ENCODE results near the gene NKX2-3. TPM values are rescaled to one million over a fixed set of nuclear protein-coding genes. Genes with fewer than 3 reads are reported as not detected.

Gene NKX2-3
- total RNA-seq, 1 donor from 2014 or later = not detected

DNA sequence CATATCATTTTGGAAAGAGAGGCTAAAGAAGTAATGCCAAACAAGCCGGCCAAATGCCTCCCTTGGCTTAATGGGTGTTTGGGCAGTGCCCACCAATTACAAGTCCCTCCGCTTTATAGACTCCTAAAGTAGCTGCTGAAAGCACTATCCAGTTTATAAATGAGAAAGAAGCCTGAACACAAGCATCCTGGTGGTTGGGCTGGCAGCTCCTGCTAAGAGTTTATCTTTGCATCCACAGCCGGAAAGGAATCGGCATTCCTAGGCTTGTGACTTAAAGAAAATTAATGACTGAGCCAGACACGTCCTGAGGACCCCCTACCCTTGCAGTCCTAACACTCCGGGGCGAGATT is 13.1 kb upstream of the NKX2-3 start:
- Mint-ChIP-seq H3K36me3 (ENCODE audit: low read depth, unreplicated experiment) (no peaks in the 10 kb centered on the region), H3K4me3 (ENCODE audit: unreplicated experiment) (no peak overlapping the region), H3K27ac (ENCODE audit: unreplicated experiment) (no peak overlapping the region), H3K4me1 (ENCODE audit: low read depth, unreplicated experiment) (no peaks in the 10 kb centered on the region), H3K27me3 (ENCODE audit: low read depth, unreplicated experiment) (peaks cover 88% of the 10 kb centered on the region), H3K9me3 (ENCODE audit: unreplicated experiment) (peaks cover 22% of the 10 kb centered on the region)
- peaks cover 67% of the 10 kb centered on the region for H3K27me3 ChIP-seq (ENCODE audit: insufficient read depth, low read length)
- H3K27ac ChIP-seq (ENCODE audit: low read depth, low read length) = no peak overlapping the region
- no peaks in the 10 kb centered on the region for H3K36me3 ChIP-seq (ENCODE audit: insufficient read depth, low read length)
- no peaks in the 10 kb centered on the region for H3K79me2 ChIP-seq (ENCODE audit: insufficient read depth, low read length)
- DNase-seq (ENCODE audit: low read depth) (no peak), FAIRE-seq (no peak)
- H3K9me3 ChIP-seq (ENCODE audit: insufficient read depth, low read depth, low read length) = peaks cover 3% of the 10 kb centered on the region
- H4K20me1 ChIP-seq (ENCODE audit: insufficient read depth, low read length) = no peaks in the 10 kb centered on the region
- H3K9ac ChIP-seq (ENCODE audit: low read length) = no peak overlapping the region
- H3K4me2 ChIP-seq (ENCODE audit: low read length) = no peak overlapping the region
- no peak for TF ChIP-seq EZH2 (IDR thresholded peaks at IDR 0.05; ENCODE audit: insufficient read depth, low read length)
- TF ChIP-seq, protein P1, sequence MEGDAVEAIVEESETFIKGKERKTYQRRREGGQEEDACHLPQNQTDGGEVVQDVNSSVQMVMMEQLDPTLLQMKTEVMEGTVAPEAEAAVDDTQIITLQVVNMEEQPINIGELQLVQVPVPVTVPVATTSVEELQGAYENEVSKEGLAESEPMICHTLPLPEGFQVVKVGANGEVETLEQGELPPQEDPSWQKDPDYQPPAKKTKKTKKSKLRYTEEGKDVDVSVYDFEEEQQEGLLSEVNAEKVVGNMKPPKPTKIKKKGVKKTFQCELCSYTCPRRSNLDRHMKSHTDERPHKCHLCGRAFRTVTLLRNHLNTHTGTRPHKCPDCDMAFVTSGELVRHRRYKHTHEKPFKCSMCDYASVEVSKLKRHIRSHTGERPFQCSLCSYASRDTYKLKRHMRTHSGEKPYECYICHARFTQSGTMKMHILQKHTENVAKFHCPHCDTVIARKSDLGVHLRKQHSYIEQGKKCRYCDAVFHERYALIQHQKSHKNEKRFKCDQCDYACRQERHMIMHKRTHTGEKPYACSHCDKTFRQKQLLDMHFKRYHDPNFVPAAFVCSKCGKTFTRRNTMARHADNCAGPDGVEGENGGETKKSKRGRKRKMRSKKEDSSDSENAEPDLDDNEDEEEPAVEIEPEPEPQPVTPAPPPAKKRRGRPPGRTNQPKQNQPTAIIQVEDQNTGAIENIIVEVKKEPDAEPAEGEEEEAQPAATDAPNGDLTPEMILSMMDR (IDR thresholded peaks at IDR 0.05; ENCODE audit: insufficient read depth, low read depth, low read length) = no peak
- no peaks in the 10 kb centered on the region for H3K4me1 ChIP-seq (ENCODE audit: insufficient read depth, low read length)
- H2AFZ ChIP-seq (ENCODE audit: low read depth, low read length) = no peak overlapping the region
- no peak overlapping the region for H3K4me3 ChIP-seq (ENCODE audit: insufficient read depth, low read depth, low read length)

DNA sequence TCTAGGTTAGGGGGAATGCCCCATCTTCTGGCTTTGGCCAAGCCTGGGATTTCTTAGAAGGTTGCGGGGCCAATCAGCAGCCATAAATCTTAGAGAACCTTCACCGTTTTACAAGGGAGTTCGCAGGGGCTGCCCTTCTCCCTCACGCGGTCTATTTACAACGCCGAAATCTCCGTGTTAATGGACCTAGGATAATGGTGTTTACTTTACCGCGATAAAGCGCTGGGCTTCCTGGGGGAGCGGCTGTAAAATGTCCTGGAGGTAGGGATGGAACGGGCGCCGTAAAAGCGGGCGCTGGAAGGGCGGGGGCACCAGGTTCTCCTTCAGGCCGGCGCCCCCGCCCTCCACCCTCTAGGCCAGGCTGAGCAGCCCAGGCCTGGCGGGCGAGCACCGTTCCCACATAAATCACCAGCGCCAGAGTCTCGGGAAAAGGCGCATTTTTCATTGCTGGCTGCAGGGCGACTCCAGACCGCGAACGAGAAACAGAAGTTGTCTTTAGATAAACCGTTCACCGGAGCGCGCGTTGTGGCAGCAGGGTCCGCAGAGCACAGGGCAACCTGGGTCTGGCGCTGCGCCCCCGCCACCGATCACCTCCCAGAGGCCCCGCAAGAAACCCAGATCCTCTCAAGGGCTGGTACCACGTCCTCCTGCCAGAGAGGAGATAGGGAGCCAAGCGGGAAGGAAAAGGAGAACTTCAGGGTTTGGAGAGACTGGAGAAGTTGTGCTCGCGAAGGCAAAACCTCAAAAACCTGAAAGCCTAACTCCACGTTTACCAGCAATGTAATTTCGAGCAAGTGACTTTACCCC is 12.5 kb upstream of the NKX2-3 start:
- Mint-ChIP-seq H3K4me3 (ENCODE audit: unreplicated experiment) (no peak overlapping the region), H3K27me3 (ENCODE audit: low read depth, unreplicated experiment) (peaks cover 88% of the 10 kb centered on the region)
- H2AFZ ChIP-seq (ENCODE audit: low read depth, low read length) = no peak overlapping the region

More for the DNA sequence above, 12.5 kb upstream of the NKX2-3 start:
- Mint-ChIP-seq H3K36me3 (ENCODE audit: low read depth, unreplicated experiment) (no peaks in the 10 kb centered on the region), H3K9me3 (ENCODE audit: unreplicated experiment) (peaks cover 22% of the 10 kb centered on the region), H3K27ac (ENCODE audit: unreplicated experiment) (no peak overlapping the region), H3K4me1 (ENCODE audit: low read depth, unreplicated experiment) (no peaks in the 10 kb centered on the region)
- H3K4me1 ChIP-seq (ENCODE audit: insufficient read depth, low read length) = no peaks in the 10 kb centered on the region
- no peak overlapping the region for H3K27ac ChIP-seq (ENCODE audit: low read depth, low read length)
- no peaks in the 10 kb centered on the region for H3K79me2 ChIP-seq (ENCODE audit: insufficient read depth, low read length)
- H3K27me3 ChIP-seq (ENCODE audit: insufficient read depth, low read length) = peaks cover 69% of the 10 kb centered on the region
- DNase-seq (ENCODE audit: low read depth) (no peak), FAIRE-seq (no peak)
- H4K20me1 ChIP-seq (ENCODE audit: insufficient read depth, low read length) = no peaks in the 10 kb centered on the region
- no peaks in the 10 kb centered on the region for H3K36me3 ChIP-seq (ENCODE audit: insufficient read depth, low read length)
- peaks cover 3% of the 10 kb centered on the region for H3K9me3 ChIP-seq (ENCODE audit: insufficient read depth, low read depth, low read length)
- peak; percentile 84 for TF ChIP-seq EZH2 (IDR thresholded peaks at IDR 0.05; ENCODE audit: insufficient read depth, low read length)
- TF ChIP-seq, protein P1 (IDR thresholded peaks at IDR 0.05; ENCODE audit: insufficient read depth, low read depth, low read length) = no peak
- no peak overlapping the region for H3K4me3 ChIP-seq (ENCODE audit: insufficient read depth, low read depth, low read length)
- H3K4me2 ChIP-seq (ENCODE audit: low read length) = no peak overlapping the region
- H3K9ac ChIP-seq (ENCODE audit: low read length) = no peak overlapping the region

Data from astrocyte (in vitro differentiated cells and primary cell).